Keratinocyte (primary cell): ENCODE measurements around the gene DUSP16. TPM values are rescaled to one million over a fixed set of nuclear protein-coding genes. Genes with fewer than 3 reads are reported as not detected.

Source experiments
- DNase-seq: peaks from one replicate; pipeline ENCODE4 v3.0.0-alpha.2; 2011; ENCODE audit warnings: low read depth, missing footprints, low spot score
- FAIRE-seq: peaks from 2 replicates; lab custom pipeline; 2011; peaks lifted over from hg19 to GRCh38; lab: Jason Lieb, UNC
- H2AFZ ChIP-seq: 2 replicates; pipeline ENCODE4 v1.6.0; 2012; ENCODE audit warnings: low read length, control low read depth, inconsistent platforms; ENCODE audit not compliant: control insufficient read depth
- H3K27ac ChIP-seq: 2 replicates; pipeline ENCODE4 v1.5.1; 2011; ENCODE audit warnings: low read length; ENCODE audit not compliant: control insufficient read depth, insufficient read depth
- H3K27me3 ChIP-seq: 3 replicates; pipeline ENCODE4 v1.6.0; 2011; ENCODE audit warnings: low read length; ENCODE audit not compliant: control insufficient read depth, insufficient read depth; ENCODE audit errors: extremely low read depth
- H3K36me3 ChIP-seq, 2 experiments: 2 replicates in 1 of 2; 3 replicates in 1 of 2; pipeline ENCODE4 v1.5.1; 2011; ENCODE audit warnings: low read length in 2 of 2, mild to moderate bottlenecking in 1 of 2; ENCODE audit not compliant: control insufficient read depth in 2 of 2, insufficient read depth in 2 of 2; ENCODE audit errors: extremely low read depth in 1 of 2
- H3K4me1 ChIP-seq: 3 replicates; pipeline ENCODE4 v1.5.1; 2011; ENCODE audit warnings: low read length; ENCODE audit not compliant: control insufficient read depth, insufficient read depth; ENCODE audit errors: extremely low read depth
- H3K4me2 ChIP-seq: 3 replicates; pipeline ENCODE4 v1.6.0; 2011; ENCODE audit warnings: low read depth, low read length; ENCODE audit not compliant: control insufficient read depth, insufficient read depth; ENCODE audit errors: extremely low read depth
- H3K4me3 ChIP-seq, 3 experiments: fragments of 200-600 bp in 1 of 3; sonication (generic) in 1 of 3; 2 replicates in 2 of 3; 3 replicates in 1 of 3; pipeline ENCODE4 v1.5.1; 2011 to 2016; ENCODE audit warnings: low read length in 3 of 3, mild to moderate bottlenecking in 3 of 3, control low read depth in 2 of 3, inconsistent platforms in 1 of 3, low read depth in 1 of 3, mixed read lengths in 1 of 3, mixed run types in 1 of 3, moderate library complexity in 1 of 3; ENCODE audit not compliant: control insufficient read depth in 2 of 3, insufficient read depth in 2 of 3; ENCODE audit errors: extremely low read depth in 1 of 3
- H3K79me2 ChIP-seq: 2 replicates; pipeline ENCODE4 v1.6.0; 2012; ENCODE audit warnings: low read length; ENCODE audit not compliant: control insufficient read depth, insufficient read depth
- H3K9ac ChIP-seq: 3 replicates; pipeline ENCODE4 v1.6.0; 2011; ENCODE audit warnings: low read length; ENCODE audit not compliant: control insufficient read depth, insufficient read depth; ENCODE audit errors: extremely low read depth
- H3K9me1 ChIP-seq: 3 replicates; pipeline ENCODE4 v1.6.0; 2011; ENCODE audit warnings: low read length; ENCODE audit not compliant: control insufficient read depth, insufficient read depth; ENCODE audit errors: extremely low read depth
- H3K9me3 ChIP-seq: 2 replicates; pipeline ENCODE4 v1.5.1; 2012; ENCODE audit warnings: low read depth, low read length; ENCODE audit not compliant: control insufficient read depth
- H4K20me1 ChIP-seq: 3 replicates; pipeline ENCODE4 v1.6.0; 2011; ENCODE audit warnings: low read length; ENCODE audit not compliant: control insufficient read depth, insufficient read depth; ENCODE audit errors: extremely low read depth
- CTCF ChIP-seq, 3 experiments: IDR thresholded peaks in 1 of 3; conservative IDR thresholded peaks in 1 of 3; optimal IDR thresholded peaks in 1 of 3; 2 replicates in 2 of 3; 3 replicates in 1 of 3; pipeline versions ENCODE3 to v1.5.1; 2011; ENCODE audit warnings: low read length in 3 of 3, mild to moderate bottlenecking in 3 of 3, moderate library complexity in 2 of 3, control low read depth in 1 of 3, inconsistent platforms in 1 of 3; ENCODE audit not compliant: insufficient read depth in 2 of 3; ENCODE audit errors: extremely low read depth in 1 of 3
- EZH2 ChIP-seq: IDR thresholded peaks from one replicate; pipeline ENCODE4 v1.6.1; 2012; ENCODE audit warnings: inconsistent platforms, mild to moderate bottlenecking, low read length, moderate library complexity
- dilution Hi-C: fragments of 300-500 bp; cut with MboI; formaldehyde crosslinking; loops from one replicate; pipeline ENCODE4 v1.7.0; 2020; ENCODE audit warnings: low sequenced_read_pairs; ENCODE audit not compliant: extremely low pct_ligation_motif_present
- polyA minus RNA-seq, 3 experiments: library from RNA; depleted of rRNA, polyadenylated mRNA; stranded (reverse); fragments of >200 nt; gene quantifications; 1 replicate in 1 of 3; 2 replicates in 1 of 3; 3 replicates in 1 of 3; pipeline ENCODE4 v1.2.3, GENCODE V29; 2011
- polyA plus RNA-seq, 5 experiments: library from polyadenylated mRNA; depleted of rRNA in 3 of 5; stranded (reverse) in 3 of 5; stranded (forward) in 1 of 5; unstranded in 1 of 5; fragments of >200 nt; gene quantifications; 1 replicate in 1 of 5; 2 replicates in 3 of 5; 3 replicates in 1 of 5; pipeline versions ENCODE4 v1.2.1 to v1.2.3, GENCODE V29; 2011 to 2012; ENCODE audit warnings: missing spikeins in 2 of 5, low read depth in 1 of 5, low replicate concordance in 1 of 5

Gene DUSP16, protein sequence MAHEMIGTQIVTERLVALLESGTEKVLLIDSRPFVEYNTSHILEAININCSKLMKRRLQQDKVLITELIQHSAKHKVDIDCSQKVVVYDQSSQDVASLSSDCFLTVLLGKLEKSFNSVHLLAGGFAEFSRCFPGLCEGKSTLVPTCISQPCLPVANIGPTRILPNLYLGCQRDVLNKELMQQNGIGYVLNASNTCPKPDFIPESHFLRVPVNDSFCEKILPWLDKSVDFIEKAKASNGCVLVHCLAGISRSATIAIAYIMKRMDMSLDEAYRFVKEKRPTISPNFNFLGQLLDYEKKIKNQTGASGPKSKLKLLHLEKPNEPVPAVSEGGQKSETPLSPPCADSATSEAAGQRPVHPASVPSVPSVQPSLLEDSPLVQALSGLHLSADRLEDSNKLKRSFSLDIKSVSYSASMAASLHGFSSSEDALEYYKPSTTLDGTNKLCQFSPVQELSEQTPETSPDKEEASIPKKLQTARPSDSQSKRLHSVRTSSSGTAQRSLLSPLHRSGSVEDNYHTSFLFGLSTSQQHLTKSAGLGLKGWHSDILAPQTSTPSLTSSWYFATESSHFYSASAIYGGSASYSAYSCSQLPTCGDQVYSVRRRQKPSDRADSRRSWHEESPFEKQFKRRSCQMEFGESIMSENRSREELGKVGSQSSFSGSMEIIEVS
- polyA plus RNA-seq (7.6 to 9.3 TPM (median 8.2 TPM) in 3 replicates), polyA minus RNA-seq (11.5 to 15.7 TPM (median 12.1 TPM) in 3 replicates)
- 7.3 TPM for polyA plus RNA-seq (2011; ENCODE audit: low read depth)
- 6.3 and 9.5 TPM in 2 replicates for polyA plus RNA-seq (2011; cell fraction: cytosol; rRNA removed)
- polyA plus RNA-seq (2011; cell fraction: nucleus; rRNA removed): 8.6 and 10.2 TPM in 2 replicates
- polyA plus RNA-seq (2012; ENCODE audit: low replicate concordance): 7.0 and 11.6 TPM in 2 replicates
- 5.6 TPM for polyA minus RNA-seq (2011; cell fraction: cytosol; rRNA and poly(A)+ RNA removed)
- 7.9 and 18.6 TPM in 2 replicates for polyA minus RNA-seq (2011; cell fraction: nucleus; rRNA and poly(A)+ RNA removed)

GRCh38 chr12:12562585-12563261 is at the start of gene DUSP16:
DUSP16 (minus strand) TSS chr12:12562863; CDS start chr12:12521098, 41,765 bp downstream.
- no peaks in the 10 kb centered on the region for H3K9me1 ChIP-seq
- peaks cover 21% of the 10 kb centered on the region for H3K79me2 ChIP-seq
- peak within 1 kb of the TSS; percentile 95 for H3K27ac ChIP-seq
- peak within 1 kb of the TSS; percentile 74 to 79 (median 78) for H3K4me3 ChIP-seq
- no peak for TF ChIP-seq EZH2
- peak in 1 of 3 experiments; percentile 8 for TF ChIP-seq CTCF (optimal IDR thresholded peaks at IDR 0.05 in 1 of 3, IDR thresholded peaks at IDR 0.05 in 1 of 3, conservative IDR thresholded peaks at IDR 0.05 in 1 of 3; ENCODE audit: extremely low read depth in 1 of 3, insufficient read depth in 2 of 3, low read length in 3 of 3)
- no peaks in the 10 kb centered on the region for H4K20me1 ChIP-seq
- no peak for FAIRE-seq
- peak; percentile 38 for DNase-seq
- H3K9me3 ChIP-seq: no peaks in the 10 kb centered on the region
- dilution Hi-C loops: no loop called here
- H3K36me3 ChIP-seq: peaks cover 0 to 2% of the 10 kb centered on the region in 2 experiments
- peak within 1 kb of the TSS; percentile 97 for H3K4me2 ChIP-seq
- peak within 1 kb of the TSS; percentile 32 for H2AFZ ChIP-seq
- peaks cover 19% of the 10 kb centered on the region for H3K4me1 ChIP-seq
- peak within 1 kb of the TSS; percentile 100 for H3K9ac ChIP-seq
- H3K27me3 ChIP-seq: no peaks in the 10 kb centered on the region

- peak overlapping the region; percentile 96 for H2AFZ ChIP-seq
- peak overlapping the region; percentile 86 for H3K9ac ChIP-seq
- peak overlapping the region; percentile 96 for H3K4me2 ChIP-seq
- no peaks in the 10 kb centered on the region for H3K9me3 ChIP-seq
- peak overlapping the region; percentile 84 for H3K27ac ChIP-seq
- H3K9me1 ChIP-seq: no peaks in the 10 kb centered on the region
- H3K36me3 ChIP-seq: no peaks in the 10 kb centered on the region
- peaks cover 26% of the 10 kb centered on the region for H3K4me1 ChIP-seq
- DNase-seq (no peak), FAIRE-seq (no peak)
- dilution Hi-C loops: no loop called here
- H3K4me3 ChIP-seq: peak overlapping the region; percentile 69 to 89 (median 75)
- no peak for TF ChIP-seq EZH2
- TF ChIP-seq CTCF (optimal IDR thresholded peaks at IDR 0.05 in 1 of 3, IDR thresholded peaks at IDR 0.05 in 1 of 3, conservative IDR thresholded peaks at IDR 0.05 in 1 of 3; ENCODE audit: extremely low read depth in 1 of 3, insufficient read depth in 2 of 3, low read length in 3 of 3): no peak
- peaks cover 7% of the 10 kb centered on the region for H3K79me2 ChIP-seq
- H4K20me1 ChIP-seq: no peaks in the 10 kb centered on the region
- no peaks in the 10 kb centered on the region for H3K27me3 ChIP-seq
Observed at GRCh38 chr12:12612358-12612757, 49.7 kb upstream of the DUSP16 start.
